HEK293 (cell line): Measurements from ENCODE around the gene CYB5R4.
A peak's percentile ranks its signal among the peaks of the same experiment; 100 is the strongest.

ENCODE experiments used
- BCL11A ChIP-seq: fragments of 450-650 bp; formaldehyde crosslinking; IDR thresholded peaks from 2 replicates; pipeline ENCODE4 v1.5.1; 2016; ENCODE audit warnings: low read depth, missing biosample characterization, missing genetic modification characterization
- FEZF1 ChIP-seq: fragments of 450-650 bp; formaldehyde crosslinking; IDR thresholded peaks from 2 replicates; pipeline ENCODE4 v1.5.1; 2016; ENCODE audit warnings: missing biosample characterization, missing genetic modification characterization
- GFI1B ChIP-seq: fragments of 450-650 bp; formaldehyde crosslinking; IDR thresholded peaks from 2 replicates; pipeline ENCODE4 v1.5.1; 2016; ENCODE audit warnings: missing biosample characterization, missing genetic modification characterization
- GLI4 ChIP-seq: fragments of 450-650 bp; formaldehyde crosslinking; IDR thresholded peaks from 2 replicates; pipeline ENCODE4 v1.5.1; 2016; ENCODE audit warnings: missing biosample characterization, missing genetic modification characterization
- GLIS1 ChIP-seq: fragments of 450-650 bp; formaldehyde crosslinking; IDR thresholded peaks from 2 replicates; pipeline ENCODE4 v1.5.1; 2016; ENCODE audit warnings: missing biosample characterization, missing genetic modification characterization
- HOXA7 ChIP-seq: sonication (generic); formaldehyde crosslinking; IDR thresholded peaks from 2 replicates; pipeline ENCODE4 v1.8.1; 2022; ENCODE audit warnings: missing genetic modification reagents, borderline replicate concordance
- KLF16 ChIP-seq: fragments of 450-650 bp; formaldehyde crosslinking; IDR thresholded peaks from 2 replicates; pipeline ENCODE4 v1.5.1; 2017; ENCODE audit warnings: missing biosample characterization, missing genetic modification characterization
- MEIS1 ChIP-seq: sonication (generic); formaldehyde crosslinking; IDR thresholded peaks from 2 replicates; pipeline ENCODE4 v1.8.1; 2022; ENCODE audit warnings: missing genetic modification reagents, mild to moderate bottlenecking, borderline replicate concordance
- MYNN ChIP-seq: fragments of 450-650 bp; formaldehyde crosslinking; IDR thresholded peaks from 2 replicates; pipeline ENCODE4 v1.5.1; 2016; ENCODE audit warnings: missing biosample characterization, missing genetic modification characterization, borderline replicate concordance
- RBAK ChIP-seq: fragments of 450-650 bp; formaldehyde crosslinking; IDR thresholded peaks from 2 replicates; pipeline ENCODE4 v1.5.1; 2016; ENCODE audit warnings: missing biosample characterization, missing genetic modification characterization
- SP2 ChIP-seq: fragments of 450-650 bp; formaldehyde crosslinking; IDR thresholded peaks from 2 replicates; pipeline ENCODE4 v1.5.1; 2016; ENCODE audit warnings: missing biosample characterization, missing genetic modification characterization
- SP7 ChIP-seq: fragments of 450-650 bp; formaldehyde crosslinking; IDR thresholded peaks from 2 replicates; pipeline ENCODE4 v1.5.1; 2016; ENCODE audit warnings: missing biosample characterization, missing genetic modification characterization
- TCF7L2 ChIP-seq: IDR thresholded peaks from 2 replicates; pipeline ENCODE4 v1.6.1; 2011; ENCODE audit warnings: low read depth, mild to moderate bottlenecking, inconsistent platforms, low read length, moderate library complexity, borderline replicate concordance
- ZFP69B ChIP-seq: fragments of 450-650 bp; formaldehyde crosslinking; IDR thresholded peaks from 2 replicates; pipeline ENCODE4 v1.5.1; 2016; ENCODE audit warnings: missing biosample characterization, missing genetic modification characterization
- ZNF114 ChIP-seq: fragments of 450-650 bp; formaldehyde crosslinking; IDR thresholded peaks from 2 replicates; pipeline ENCODE4 v1.5.0; 2017; ENCODE audit warnings: missing biosample characterization, missing genetic modification characterization
- ZNF121 ChIP-seq: fragments of 450-650 bp; formaldehyde crosslinking; IDR thresholded peaks from 2 replicates; pipeline ENCODE4 v1.5.1; 2016; ENCODE audit warnings: missing biosample characterization, missing genetic modification characterization
- ZNF133 ChIP-seq: fragments of 450-650 bp; formaldehyde crosslinking; IDR thresholded peaks from 2 replicates; pipeline ENCODE4 v1.5.1; 2016; ENCODE audit warnings: missing biosample characterization, missing genetic modification characterization
- ZNF146 ChIP-seq: fragments of 450-650 bp; formaldehyde crosslinking; IDR thresholded peaks from 2 replicates; pipeline ENCODE4 v1.5.1; 2016; ENCODE audit warnings: missing biosample characterization, missing genetic modification characterization
- ZNF18 ChIP-seq: fragments of 450-650 bp; formaldehyde crosslinking; IDR thresholded peaks from 2 replicates; pipeline ENCODE4 v1.5.1; 2016; ENCODE audit warnings: missing biosample characterization, missing genetic modification characterization
- ZNF202 ChIP-seq: fragments of 450-650 bp; formaldehyde crosslinking; IDR thresholded peaks from 2 replicates; pipeline ENCODE4 v1.5.1; 2016; ENCODE audit warnings: missing biosample characterization, missing genetic modification characterization, borderline replicate concordance
- ZNF211 ChIP-seq: fragments of 450-650 bp; formaldehyde crosslinking; IDR thresholded peaks from 2 replicates; pipeline ENCODE4 v1.5.1; 2016; ENCODE audit warnings: low read depth, missing biosample characterization, missing genetic modification characterization
- ZNF274 ChIP-seq, 2 experiments: fragments of 200-500 bp in 1 of 2; fragments of 450-650 bp in 1 of 2; sonication (Bioruptor generic) in 1 of 2; formaldehyde crosslinking in 1 of 2; IDR thresholded peaks; 2 replicates each; pipeline versions ENCODE4 v1.5.1 to v1.6.1; 2014 to 2016; ENCODE audit warnings: borderline replicate concordance in 1 of 2, inconsistent platforms in 1 of 2, low read length in 1 of 2, missing biosample characterization in 1 of 2, missing genetic modification characterization in 1 of 2
- ZNF280C ChIP-seq: fragments of 450-650 bp; formaldehyde crosslinking; IDR thresholded peaks from 2 replicates; pipeline ENCODE4 v1.5.1; 2016; ENCODE audit warnings: missing biosample characterization, missing genetic modification characterization
- ZNF311 ChIP-seq: fragments of 450-650 bp; formaldehyde crosslinking; IDR thresholded peaks from 2 replicates; pipeline ENCODE4 v1.5.1; 2017; ENCODE audit warnings: missing biosample characterization, missing genetic modification characterization, borderline replicate concordance
- ZNF362 ChIP-seq: fragments of 450-650 bp; formaldehyde crosslinking; IDR thresholded peaks from 2 replicates; pipeline ENCODE4 v1.5.1; 2016; ENCODE audit warnings: missing biosample characterization, missing genetic modification characterization
- ZNF473 ChIP-seq: fragments of 450-650 bp; formaldehyde crosslinking; IDR thresholded peaks from 2 replicates; pipeline ENCODE4 v1.5.1; 2017; ENCODE audit warnings: missing biosample characterization, missing genetic modification characterization
- ZNF510 ChIP-seq: fragments of 450-650 bp; formaldehyde crosslinking; IDR thresholded peaks from 2 replicates; pipeline ENCODE4 v1.5.1; 2018; ENCODE audit warnings: mild to moderate bottlenecking, missing genetic modification characterization, missing biosample characterization; ENCODE audit not compliant: insufficient replicate concordance
- ZNF513 ChIP-seq: fragments of 450-650 bp; IDR thresholded peaks from 2 replicates; pipeline ENCODE4 v1.5.1; 2018; ENCODE audit warnings: missing biosample characterization, missing genetic modification characterization
- ZNF571 ChIP-seq: fragments of 450-650 bp; formaldehyde crosslinking; IDR thresholded peaks from 2 replicates; pipeline ENCODE4 v1.5.0; 2017; ENCODE audit warnings: missing biosample characterization, missing genetic modification characterization
- ZNF776 ChIP-seq: fragments of 450-650 bp; formaldehyde crosslinking; IDR thresholded peaks from 2 replicates; pipeline ENCODE4 v1.5.0; 2017; ENCODE audit warnings: missing biosample characterization, missing genetic modification characterization, borderline replicate concordance
- ZSCAN18 ChIP-seq: fragments of 450-650 bp; formaldehyde crosslinking; IDR thresholded peaks from 2 replicates; pipeline ENCODE4 v1.5.1; 2016; ENCODE audit warnings: missing biosample characterization, missing genetic modification characterization
- ZSCAN23 ChIP-seq: fragments of 450-650 bp; formaldehyde crosslinking; IDR thresholded peaks from 2 replicates; pipeline ENCODE4 v1.5.1; 2016; ENCODE audit warnings: missing biosample characterization, missing genetic modification characterization

The CYB5R4 gene

GRCh38 chr6:83859410-83860358, at the start of gene CYB5R4 (continued):
- TF ChIP-seq ZNF18 (tag by site-specific recombination) (no peak), GLIS1 (peak; percentile 53), MYNN (tag by site-specific recombination) (no peak), ZNF121 (tag by site-specific recombination) (no peak), ZNF473 (tag by site-specific recombination) (no peak), ZNF114 (no peak), ZNF311 (tag by site-specific recombination) (no peak), FEZF1 (tag by site-specific recombination) (no peak), ZNF510 (no peak), HOXA7 (CRISPR knock-in tag) (no peak), ZSCAN23 (tag by site-specific recombination) (0 out of 2 replicates have a peak, but pooled peaks have one; percentile 55), TCF7L2 (peak; percentile 99), ZSCAN18 (no peak), ZNF202 (tag by site-specific recombination) (no peak), ZFP69B (tag by site-specific recombination) (peak; percentile 35; the same call in 1 of the 2 replicates), MEIS1 (no peak), KLF16 (tag by site-specific recombination) (peak; percentile 90), BCL11A (peak; percentile 86), GLI4 (tag by site-specific recombination) (0 out of 2 replicates have a peak, but pooled peaks have one; percentile 50), ZNF280C (tag by site-specific recombination) (no peak), ZNF513 (tag by site-specific recombination) (no peak), RBAK (tag by site-specific recombination) (no peak), ZNF571 (no peak), SP2 (tag by site-specific recombination) (peak; percentile 85), ZNF211 (tag by site-specific recombination) (no peak), ZNF776 (no peak), ZNF133 (tag by site-specific recombination) (no peak), ZNF274 (IDR thresholded peaks at IDR 0.05; ENCODE audit: low read length) (no peak), ZNF274 (tag by site-specific recombination; IDR thresholded peaks at IDR 0.05; ENCODE audit: borderline replicate concordance) (no peak), SP7 (tag by site-specific recombination) (peak; percentile 59), GFI1B (tag by site-specific recombination) (no peak), ZNF146 (tag by site-specific recombination) (peak; percentile 15; the same call in 1 of the 2 replicates), ZNF362 (tag by site-specific recombination) (no peak)
